ENCODE results near the gene CDKN2B-AS1.

DNA sequence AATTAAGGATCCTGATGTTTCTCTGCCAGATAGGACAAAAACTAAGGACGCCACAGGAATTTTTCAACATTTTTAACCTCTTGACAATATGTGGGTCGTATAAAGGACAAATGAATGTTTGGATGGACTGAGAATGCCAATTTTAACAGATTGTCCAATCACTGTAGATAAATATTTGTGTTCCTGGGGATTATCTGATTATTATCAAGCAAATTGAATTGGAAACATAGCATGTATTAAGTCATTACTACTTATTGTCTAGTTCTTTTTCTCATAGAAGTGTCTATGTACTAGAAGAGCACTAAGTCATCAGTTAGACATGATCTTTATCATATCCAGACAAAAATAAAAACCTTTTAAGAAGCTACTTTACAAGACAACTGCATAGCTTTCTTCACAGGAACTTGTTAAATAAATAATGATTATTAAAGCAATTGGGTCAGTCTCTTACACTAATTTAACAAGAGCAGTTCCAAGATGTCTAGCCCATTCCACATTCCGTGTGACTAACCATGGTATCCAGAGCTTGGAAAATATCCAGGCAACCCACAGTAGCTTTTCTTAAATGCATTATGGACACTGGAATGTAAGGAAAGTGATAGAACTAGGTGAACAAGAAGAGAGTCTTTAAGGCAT lies 142.0 kb downstream of the CDKN2B-AS1 start:
- TF ChIP-seq POLR2A (IDR thresholded peaks at IDR 0.05), result no peak
- TF ChIP-seq, protein P1, sequence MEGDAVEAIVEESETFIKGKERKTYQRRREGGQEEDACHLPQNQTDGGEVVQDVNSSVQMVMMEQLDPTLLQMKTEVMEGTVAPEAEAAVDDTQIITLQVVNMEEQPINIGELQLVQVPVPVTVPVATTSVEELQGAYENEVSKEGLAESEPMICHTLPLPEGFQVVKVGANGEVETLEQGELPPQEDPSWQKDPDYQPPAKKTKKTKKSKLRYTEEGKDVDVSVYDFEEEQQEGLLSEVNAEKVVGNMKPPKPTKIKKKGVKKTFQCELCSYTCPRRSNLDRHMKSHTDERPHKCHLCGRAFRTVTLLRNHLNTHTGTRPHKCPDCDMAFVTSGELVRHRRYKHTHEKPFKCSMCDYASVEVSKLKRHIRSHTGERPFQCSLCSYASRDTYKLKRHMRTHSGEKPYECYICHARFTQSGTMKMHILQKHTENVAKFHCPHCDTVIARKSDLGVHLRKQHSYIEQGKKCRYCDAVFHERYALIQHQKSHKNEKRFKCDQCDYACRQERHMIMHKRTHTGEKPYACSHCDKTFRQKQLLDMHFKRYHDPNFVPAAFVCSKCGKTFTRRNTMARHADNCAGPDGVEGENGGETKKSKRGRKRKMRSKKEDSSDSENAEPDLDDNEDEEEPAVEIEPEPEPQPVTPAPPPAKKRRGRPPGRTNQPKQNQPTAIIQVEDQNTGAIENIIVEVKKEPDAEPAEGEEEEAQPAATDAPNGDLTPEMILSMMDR (IDR thresholded peaks at IDR 0.05), result no peak
